SK-N-MC (cell line): Measurements from ENCODE around the gene RTN4IP1.

Experiments used
- EZH2 ChIP-seq: fragments of 200-600 bp; sonication (generic); IDR thresholded peaks from one replicate; pipeline ENCODE4 v1.6.1; 2017; ENCODE audit warnings: antibody characterized with exemption
- FOXP2 ChIP-seq: optimal IDR thresholded peaks from 2 replicates; pipeline ENCODE3; 2011; ENCODE audit warnings: mild to moderate bottlenecking, moderate library complexity; ENCODE audit not compliant: insufficient read depth; ENCODE audit errors: extremely low read length, control extremely low read depth
- POLR2AphosphoS5 ChIP-seq: IDR thresholded peaks from 2 replicates; pipeline ENCODE4 v1.6.1; 2012; ENCODE audit warnings: mild to moderate bottlenecking, low read depth, low read length, borderline replicate concordance

DNA sequence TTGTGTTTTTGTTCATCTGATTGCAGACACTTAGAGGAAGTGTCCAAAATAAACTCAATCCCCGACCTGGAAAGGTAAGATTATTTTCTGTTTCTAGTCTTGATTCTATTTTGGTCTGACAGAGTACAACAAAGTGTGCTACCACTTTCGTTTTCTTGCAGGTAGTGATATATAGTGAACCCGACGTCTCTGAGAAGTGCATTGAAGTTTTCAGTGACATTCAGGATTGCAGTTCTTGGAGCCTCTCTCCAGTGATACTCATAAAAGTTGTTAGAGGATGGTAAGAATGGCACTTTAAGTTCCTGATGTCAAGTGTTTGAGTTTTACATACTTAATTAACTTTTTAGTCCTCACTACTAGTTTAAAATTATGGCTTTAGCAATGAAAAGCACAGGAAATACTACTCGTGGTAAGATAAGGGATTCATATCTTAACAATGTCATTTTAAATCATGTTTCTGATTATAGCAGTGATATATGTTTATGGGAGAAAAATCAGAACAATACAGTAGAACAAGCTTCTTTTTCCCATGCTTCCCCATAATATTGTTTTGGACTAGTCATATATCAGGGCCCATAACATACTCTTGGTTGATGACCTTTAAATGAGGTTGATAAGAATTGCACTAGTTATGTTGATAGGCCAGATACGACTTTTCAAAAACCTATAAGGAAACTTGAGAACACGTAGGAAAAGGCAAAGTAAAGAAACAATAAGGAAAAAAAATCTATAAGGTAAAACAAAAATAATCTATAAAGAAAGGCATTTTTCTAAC, 104.0 kb downstream of the RTN4IP1 start:
- TF ChIP-seq EZH2 (no peak), POLR2AphosphoS5 (no peak), FOXP2 (no peak)
